Osteocyte (in vitro differentiated cells): ENCODE measurements around the gene OPRL1. TPM values are rescaled to one million over a fixed set of nuclear protein-coding genes. Genes with fewer than 3 reads are reported as not detected.

Experiments
- DNase-seq: peaks from one replicate; pipeline ENCODE4 v3.0.0; 2021; ENCODE audit warnings: mixed read lengths; ENCODE audit not compliant: unreplicated experiment; ENCODE audit errors: extremely low spot score
- H3K27ac Mint-ChIP-seq: one replicate; pipeline ENCODE4 v1.8.0; 2021; ENCODE audit warnings: mild to moderate bottlenecking, mixed read lengths; ENCODE audit not compliant: unreplicated experiment
- H3K27me3 Mint-ChIP-seq: one replicate; pipeline ENCODE4 v1.8.0; 2021; ENCODE audit warnings: mixed read lengths; ENCODE audit not compliant: unreplicated experiment
- H3K36me3 Mint-ChIP-seq: one replicate; pipeline ENCODE4 v1.8.0; 2021; ENCODE audit warnings: mixed read lengths; ENCODE audit not compliant: unreplicated experiment
- H3K4me1 Mint-ChIP-seq: one replicate; pipeline ENCODE4 v1.8.0; 2021; ENCODE audit warnings: mixed read lengths; ENCODE audit not compliant: unreplicated experiment
- H3K4me3 Mint-ChIP-seq: one replicate; pipeline ENCODE4 v1.8.0; 2021; ENCODE audit warnings: mild to moderate bottlenecking, moderate library complexity, mixed read lengths; ENCODE audit not compliant: unreplicated experiment
- H3K9me3 Mint-ChIP-seq: one replicate; pipeline ENCODE4 v1.8.0; 2021; ENCODE audit warnings: mixed read lengths; ENCODE audit not compliant: unreplicated experiment
- total RNA-seq: library from RNA; stranded (reverse); gene quantifications from 2 replicates; pipeline ENCODE4 v1.2.1, GENCODE V29; 2021
- TF ChIP-seq, protein P1 (sequence below): fragments of 200-600 bp; sonication (generic); IDR thresholded peaks from 2 replicates; pipeline ENCODE4 v1.5.0; 2021; ENCODE audit warnings: antibody characterized with exemption, mild to moderate bottlenecking, moderate library complexity

The OPRL1 gene
- total RNA-seq, 1 donor from 2014 or later: 2.1 TPM

DNA sequence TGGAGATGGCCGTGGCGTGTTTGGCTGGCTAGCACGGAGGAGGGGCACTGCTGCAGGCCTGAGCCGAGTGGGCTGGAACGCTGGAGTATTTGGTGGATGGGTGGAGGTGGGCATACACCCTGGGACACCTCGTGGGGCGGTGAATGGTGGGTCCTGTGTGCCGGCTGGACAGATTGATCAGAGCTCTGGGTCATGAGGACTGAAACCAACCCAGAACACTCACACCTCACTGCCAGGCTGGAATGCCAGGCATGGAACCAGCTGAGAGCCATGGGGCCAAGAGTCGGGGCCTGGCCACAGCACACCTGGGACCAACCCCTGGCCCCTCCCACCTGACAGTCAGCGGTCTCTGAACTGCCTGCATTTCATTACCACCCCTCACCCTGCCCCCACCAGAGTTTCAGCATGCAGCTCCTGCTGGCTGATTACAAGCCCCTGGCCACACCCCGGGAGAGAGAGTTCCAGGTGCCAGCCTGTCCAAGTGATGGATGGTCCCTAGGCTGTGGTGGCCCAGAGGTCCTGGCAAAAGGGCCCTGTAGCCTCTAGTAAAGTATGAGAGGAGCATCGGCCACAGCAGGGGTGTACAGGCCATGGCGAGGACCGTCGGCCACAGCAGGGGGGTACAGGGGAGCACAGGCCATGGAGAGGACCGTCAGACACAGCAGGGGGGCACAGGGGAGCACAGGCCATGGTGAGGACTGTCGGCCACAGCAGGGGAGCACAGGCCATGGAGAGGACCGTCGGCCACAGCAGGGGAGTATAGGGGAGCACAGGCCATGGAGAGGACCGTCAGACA is 24.2 kb downstream of the OPRL1 start:
- H3K4me3 Mint-ChIP-seq: no peak overlapping the region
- no peaks in the 10 kb centered on the region for H3K36me3 Mint-ChIP-seq
- H3K27me3 Mint-ChIP-seq: peaks cover 37% of the 10 kb centered on the region
- no peaks in the 10 kb centered on the region for H3K9me3 Mint-ChIP-seq
- H3K4me1 Mint-ChIP-seq: peaks cover 4% of the 10 kb centered on the region
- no peak for DNase-seq
- H3K27ac Mint-ChIP-seq: no peak overlapping the region
- TF ChIP-seq, protein P1, sequence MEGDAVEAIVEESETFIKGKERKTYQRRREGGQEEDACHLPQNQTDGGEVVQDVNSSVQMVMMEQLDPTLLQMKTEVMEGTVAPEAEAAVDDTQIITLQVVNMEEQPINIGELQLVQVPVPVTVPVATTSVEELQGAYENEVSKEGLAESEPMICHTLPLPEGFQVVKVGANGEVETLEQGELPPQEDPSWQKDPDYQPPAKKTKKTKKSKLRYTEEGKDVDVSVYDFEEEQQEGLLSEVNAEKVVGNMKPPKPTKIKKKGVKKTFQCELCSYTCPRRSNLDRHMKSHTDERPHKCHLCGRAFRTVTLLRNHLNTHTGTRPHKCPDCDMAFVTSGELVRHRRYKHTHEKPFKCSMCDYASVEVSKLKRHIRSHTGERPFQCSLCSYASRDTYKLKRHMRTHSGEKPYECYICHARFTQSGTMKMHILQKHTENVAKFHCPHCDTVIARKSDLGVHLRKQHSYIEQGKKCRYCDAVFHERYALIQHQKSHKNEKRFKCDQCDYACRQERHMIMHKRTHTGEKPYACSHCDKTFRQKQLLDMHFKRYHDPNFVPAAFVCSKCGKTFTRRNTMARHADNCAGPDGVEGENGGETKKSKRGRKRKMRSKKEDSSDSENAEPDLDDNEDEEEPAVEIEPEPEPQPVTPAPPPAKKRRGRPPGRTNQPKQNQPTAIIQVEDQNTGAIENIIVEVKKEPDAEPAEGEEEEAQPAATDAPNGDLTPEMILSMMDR: no peak

DNA sequence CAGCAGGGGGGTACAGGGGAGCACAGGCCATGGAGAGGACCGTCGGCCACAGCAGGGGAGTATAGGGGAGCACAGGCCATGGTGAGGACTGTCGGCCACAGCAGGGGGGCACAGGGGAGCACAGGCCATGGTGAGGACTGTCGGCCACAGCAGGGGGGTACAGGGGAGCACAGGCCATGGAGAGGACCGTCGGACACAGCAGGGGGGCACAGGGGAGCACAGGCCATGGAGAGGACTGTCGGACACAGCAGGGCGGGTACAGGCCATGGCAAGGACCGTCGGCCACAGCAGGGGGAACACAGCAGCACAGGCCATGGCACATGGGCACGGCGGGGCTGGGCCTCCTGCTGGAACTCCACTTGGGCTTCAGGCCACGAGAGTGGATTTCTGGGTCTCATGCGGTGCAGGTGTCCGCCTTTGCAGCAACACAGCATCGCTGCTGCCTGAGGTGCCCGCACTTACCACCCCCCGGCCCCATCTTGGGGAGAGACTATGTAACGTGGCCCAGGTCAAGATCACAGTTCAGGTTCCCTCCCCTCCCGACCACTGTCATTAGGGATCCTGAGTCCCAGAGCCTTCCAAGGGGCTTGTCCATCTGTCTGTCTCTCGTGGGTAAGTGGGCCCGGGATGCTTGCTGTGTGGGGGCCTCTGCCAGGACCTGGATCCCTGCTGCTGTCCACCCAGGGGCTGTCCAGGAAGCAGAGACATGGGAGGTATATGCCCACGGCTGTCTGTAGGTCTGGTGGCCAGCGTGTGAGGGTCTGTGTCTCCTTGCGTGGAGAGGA is 25.0 kb downstream of the OPRL1 start:
- H3K36me3 Mint-ChIP-seq: no peaks in the 10 kb centered on the region
- no peak overlapping the region for H3K27ac Mint-ChIP-seq
- peaks cover 37% of the 10 kb centered on the region for H3K27me3 Mint-ChIP-seq
- no peaks in the 10 kb centered on the region for H3K9me3 Mint-ChIP-seq
- H3K4me3 Mint-ChIP-seq: no peak overlapping the region
- peaks cover 4% of the 10 kb centered on the region for H3K4me1 Mint-ChIP-seq
- TF ChIP-seq, protein P1: no peak
- DNase-seq: no peak

DNA sequence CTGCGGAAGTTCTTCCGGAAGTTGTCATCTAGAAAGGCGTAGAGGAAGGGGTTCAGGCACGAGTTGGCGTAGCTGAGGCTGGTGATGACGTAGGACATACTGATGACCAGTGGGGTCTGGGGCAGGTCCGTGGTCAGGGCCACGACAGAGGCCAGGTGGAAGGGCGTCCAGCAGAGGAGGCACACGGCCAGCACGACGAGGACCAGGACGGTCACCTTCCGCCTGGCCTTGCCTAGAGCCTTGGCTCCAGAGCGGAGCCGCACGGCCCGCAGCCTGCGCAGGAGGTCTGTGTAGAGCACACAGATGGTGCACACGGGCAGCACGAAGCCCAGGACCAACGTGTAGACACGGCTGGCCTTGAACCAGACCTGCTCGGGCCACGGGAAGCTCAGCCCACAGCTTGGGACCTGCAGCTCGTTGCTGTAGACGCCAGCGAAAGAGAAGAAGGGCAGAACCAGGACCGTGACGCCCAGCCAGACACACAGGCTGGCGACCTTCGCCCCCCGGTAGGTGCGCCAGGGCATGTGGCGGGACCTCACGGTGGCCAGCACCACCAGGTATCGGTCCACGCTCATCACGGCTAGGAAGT is 26.1 kb downstream of the OPRL1 start:
- peaks cover 30% of the 10 kb centered on the region for H3K27me3 Mint-ChIP-seq
- no peak overlapping the region for H3K27ac Mint-ChIP-seq

DNA sequence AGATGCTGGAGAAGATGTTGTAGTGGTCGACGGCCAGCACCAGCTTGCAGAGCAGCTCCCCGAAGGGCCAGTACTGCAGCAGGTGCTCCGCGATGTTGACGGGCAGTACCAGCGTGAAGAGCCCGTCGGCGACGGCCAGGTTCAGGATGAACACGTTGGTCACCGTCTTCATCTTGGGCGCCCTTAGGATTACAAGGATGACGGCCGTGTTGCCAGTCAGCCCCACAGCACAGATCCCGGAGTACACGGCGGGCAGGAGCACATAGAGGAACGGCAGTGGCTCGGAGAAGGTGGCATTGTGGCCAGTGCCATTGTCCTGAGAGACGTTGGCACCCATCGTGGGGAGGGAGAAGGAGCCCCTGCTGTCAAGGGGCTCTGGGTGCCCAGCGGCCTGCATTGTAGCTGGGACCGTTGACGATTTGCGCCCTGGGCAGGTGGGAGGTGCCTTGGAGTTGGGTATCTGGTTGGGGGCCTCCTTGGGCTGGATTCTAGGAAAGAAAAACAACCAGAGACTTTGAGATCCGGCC is 26.6 kb downstream of the OPRL1 start:
- Mint-ChIP-seq H3K9me3 (no peaks in the 10 kb centered on the region), H3K4me1 (peaks cover 3% of the 10 kb centered on the region), H3K27ac (no peak overlapping the region), H3K36me3 (no peaks in the 10 kb centered on the region), H3K4me3 (no peak overlapping the region), H3K27me3 (peaks cover 25% of the 10 kb centered on the region)
- no peak for DNase-seq
- TF ChIP-seq, protein P1: no peak

More for the DNA sequence above, 26.1 kb downstream of the OPRL1 start:
- Mint-ChIP-seq H3K4me3 (no peak overlapping the region), H3K4me1 (peaks cover 4% of the 10 kb centered on the region), H3K36me3 (no peaks in the 10 kb centered on the region), H3K9me3 (no peaks in the 10 kb centered on the region)
- TF ChIP-seq, protein P1: no peak
- no peak for DNase-seq
